ENCODE data around the gene CD9.
"Not testable (repeated sequence)": the region's sequence is repeated elsewhere in the genome, so short reads cannot be mapped to it uniquely, and the experiment has no call there.

Gene CD9

GRCh38 chr12:6200256-6201212 is at the start of gene CD9:
CD9 (plus strand) TSS chr12:6200400; CDS start chr12:6200500, 100 bp downstream.
- DNase-seq (ENCODE audit: low read depth), result no peak

- no peak for DNase-seq (ENCODE audit: low read depth)
Measured at GRCh38 chr12:6154730-6155459, 45.3 kb upstream of the CD9 start.

GRCh38 chr12:6157482-6157881 is 42.7 kb upstream of the CD9 start:
- DNase-seq (ENCODE audit: low read depth), result no peak

- DNase-seq (ENCODE audit: low read depth), result peak; percentile 6
Measured at GRCh38 chr12:6158255-6158654, 41.9 kb upstream of the CD9 start.

- DNase-seq (ENCODE audit: low read depth), result no peak
Measured at GRCh38 chr12:6158749-6159148, 41.5 kb upstream of the CD9 start.

GRCh38 chr12:6159166-6160011 is 40.8 kb upstream of the CD9 start:
- not testable (repeated sequence) for DNase-seq (ENCODE audit: low read depth)

GRCh38 chr12:6160049-6160649 is 40.1 kb upstream of the CD9 start:
- not testable (repeated sequence) for DNase-seq (ENCODE audit: low read depth)

- DNase-seq (ENCODE audit: low read depth), result peak; percentile 59
Measured at GRCh38 chr12:6161124-6161882, 38.9 kb upstream of the CD9 start.

GRCh38 chr12:6163416-6164060 is 36.7 kb upstream of the CD9 start:
- DNase-seq (ENCODE audit: low read depth), result no peak

- no peak for DNase-seq (ENCODE audit: low read depth)
Measured at GRCh38 chr12:6165395-6165794, 34.8 kb upstream of the CD9 start.

- no peak for DNase-seq (ENCODE audit: low read depth)
Measured at GRCh38 chr12:6166808-6167207, 33.4 kb upstream of the CD9 start.

GRCh38 chr12:6167327-6168280 is 32.6 kb upstream of the CD9 start:
- peak; percentile 94 for DNase-seq (ENCODE audit: low read depth)

- peak; percentile 83 for DNase-seq (ENCODE audit: low read depth)
Measured at GRCh38 chr12:6171409-6172015, 28.7 kb upstream of the CD9 start.

- no peak for DNase-seq (ENCODE audit: low read depth)
Measured at GRCh38 chr12:6172086-6172485, 28.1 kb upstream of the CD9 start.

- DNase-seq (ENCODE audit: low read depth), result no peak
Measured at GRCh38 chr12:6172862-6173261, 27.3 kb upstream of the CD9 start.

- DNase-seq (ENCODE audit: low read depth), result no peak
Measured at GRCh38 chr12:6177642-6178358, 22.4 kb upstream of the CD9 start.

- no peak for DNase-seq (ENCODE audit: low read depth)
Measured at GRCh38 chr12:6178981-6179761, 21.0 kb upstream of the CD9 start.
